ENCODE measurements around the gene CTAGE8.
"Not testable (repeated sequence)": the region's sequence is repeated elsewhere in the genome, so short reads cannot be mapped to it uniquely, and the experiment has no call there.

Gene CTAGE8

DNA sequence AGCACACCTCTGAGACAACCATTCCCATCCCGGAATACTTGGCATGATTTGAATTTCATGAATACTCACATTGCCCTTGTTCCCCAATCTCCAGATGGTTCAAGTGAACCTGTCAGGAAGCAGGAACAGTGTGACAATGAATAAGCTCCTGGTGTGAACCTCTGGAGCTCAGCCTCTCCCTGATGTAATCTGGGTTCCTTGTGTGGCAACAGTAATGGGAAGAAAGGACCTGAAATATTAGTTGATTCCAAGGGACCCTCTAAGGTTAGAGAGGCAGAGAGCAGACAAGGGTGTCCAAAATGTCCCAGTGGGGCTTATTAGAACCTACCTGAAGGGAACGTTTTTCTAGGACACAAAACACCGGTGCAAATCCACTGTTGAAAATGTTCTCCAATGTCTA lies 13.0 kb downstream of the CTAGE8 start:
- no peak for DNase-seq (ENCODE audit: low read depth)

- DNase-seq (ENCODE audit: low read depth) = no peak
Measured at GRCh38 chr7:144255471-144255897, 13.6 kb downstream of the CTAGE8 start.

GRCh38 chr7:144252307-144252706 lies 16.8 kb downstream of the CTAGE8 start:
- DNase-seq (ENCODE audit: low read depth) = not testable (repeated sequence)

GRCh38 chr7:144247674-144248330 lies 21.3 kb downstream of the CTAGE8 start:
- not testable (repeated sequence) for DNase-seq (ENCODE audit: low read depth)

DNA sequence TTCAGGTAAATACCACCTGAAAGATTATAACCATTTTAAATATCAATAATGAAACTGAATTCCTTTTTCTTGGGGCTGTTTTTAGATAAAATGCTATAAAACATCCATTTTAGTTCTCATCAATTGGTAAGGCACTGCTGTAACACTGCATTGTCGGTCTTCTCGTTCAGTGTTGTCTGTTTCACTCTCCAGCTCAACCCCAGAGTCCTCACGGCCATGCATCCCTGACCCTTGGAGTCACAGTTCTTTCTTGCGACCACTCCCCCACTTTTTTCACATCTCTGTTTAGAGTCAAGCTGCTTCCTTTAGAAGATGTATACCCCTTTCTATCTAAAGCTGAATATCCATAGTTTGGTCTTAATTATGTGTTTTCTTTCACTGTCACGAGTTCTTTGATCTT lies 22.1 kb downstream of the CTAGE8 start:
- not testable (repeated sequence) for DNase-seq (ENCODE audit: low read depth)

- DNase-seq (ENCODE audit: low read depth) = not testable (repeated sequence)
Measured at GRCh38 chr7:144245372-144245771, 23.7 kb downstream of the CTAGE8 start.

- not testable (repeated sequence) for DNase-seq (ENCODE audit: low read depth)
Measured at GRCh38 chr7:144239365-144239764, 29.7 kb downstream of the CTAGE8 start, which contains the start of gene OR2A42. Gene OR2A42, minus strand, starts transcription at chr7:144239605. Its CDS starts 6,762 bp downstream, at chr7:144232843.

DNA sequence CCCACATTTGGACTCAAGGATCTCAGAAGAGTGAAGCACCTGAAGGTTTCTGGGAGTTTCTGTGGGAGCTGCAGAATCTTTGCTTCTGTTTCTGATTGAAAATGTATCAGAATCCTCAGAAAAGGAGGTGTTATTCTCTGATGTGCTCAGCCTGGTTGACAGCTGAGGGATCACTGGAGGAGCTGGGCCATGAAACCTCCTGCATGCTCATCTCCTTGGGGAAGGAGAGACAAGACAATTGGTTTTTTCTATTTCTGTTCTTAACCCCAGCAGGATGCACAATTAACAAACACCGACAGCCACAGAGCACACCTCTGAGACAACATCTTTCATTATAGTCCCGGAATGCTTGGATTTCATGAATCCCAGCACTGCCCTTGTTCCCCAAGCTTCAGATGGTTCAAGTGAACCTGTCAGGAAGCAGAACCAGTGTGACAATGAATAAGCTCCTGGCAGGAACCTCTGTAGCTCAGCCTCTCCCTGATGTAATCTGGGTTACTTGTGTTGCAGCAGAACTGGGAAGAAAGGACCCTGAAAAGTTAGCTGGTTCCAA lies 30.5 kb downstream of the CTAGE8 start:
- DNase-seq (ENCODE audit: low read depth) = not testable (repeated sequence)

DNA sequence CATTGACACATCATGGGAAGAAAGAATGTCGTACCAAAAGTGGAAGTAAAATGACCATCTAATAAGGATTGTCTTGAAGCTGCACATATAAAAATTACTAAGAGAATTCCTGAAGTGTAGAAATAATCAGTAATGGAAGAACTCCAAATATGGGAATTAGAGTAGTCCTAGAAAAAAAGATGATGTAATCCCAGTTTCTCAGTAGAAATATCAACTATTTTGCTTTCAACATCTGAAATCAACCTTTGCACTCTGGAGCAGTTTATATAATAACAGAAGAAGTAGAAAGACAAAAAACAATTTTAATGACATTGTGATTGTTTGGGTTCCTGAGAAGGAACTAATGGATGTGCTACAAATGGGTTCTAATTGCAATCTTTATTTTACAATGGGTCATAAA lies 36.0 kb downstream of the CTAGE8 start:
- not testable (repeated sequence) for DNase-seq (ENCODE audit: low read depth)

GRCh38 chr7:144231027-144231426 lies 38.1 kb downstream of the CTAGE8 start:
- not testable (repeated sequence) for DNase-seq (ENCODE audit: low read depth)

GRCh38 chr7:144228810-144229209 lies 40.3 kb downstream of the CTAGE8 start:
- not testable (repeated sequence) for DNase-seq (ENCODE audit: low read depth)

DNA sequence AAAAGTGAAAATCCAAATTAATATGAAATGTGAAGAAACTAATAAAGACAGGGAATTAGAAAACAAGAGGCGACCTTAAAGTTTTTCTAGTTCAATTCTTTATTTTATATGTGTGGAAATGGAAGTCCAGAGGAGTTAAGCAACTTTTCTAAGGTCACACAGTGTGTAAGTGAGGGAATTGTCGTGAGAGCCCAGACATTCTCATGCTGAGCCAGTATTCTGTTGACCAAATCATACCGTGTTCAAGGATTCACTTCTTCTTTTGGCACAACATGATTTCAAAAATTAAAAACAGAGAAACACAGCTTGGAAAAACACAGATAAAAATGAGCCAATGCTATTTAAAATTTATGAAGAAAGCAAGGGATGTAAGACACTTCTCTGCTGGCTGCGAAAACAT lies 42.2 kb downstream of the CTAGE8 start:
- DNase-seq (ENCODE audit: low read depth) = not testable (repeated sequence)

DNA sequence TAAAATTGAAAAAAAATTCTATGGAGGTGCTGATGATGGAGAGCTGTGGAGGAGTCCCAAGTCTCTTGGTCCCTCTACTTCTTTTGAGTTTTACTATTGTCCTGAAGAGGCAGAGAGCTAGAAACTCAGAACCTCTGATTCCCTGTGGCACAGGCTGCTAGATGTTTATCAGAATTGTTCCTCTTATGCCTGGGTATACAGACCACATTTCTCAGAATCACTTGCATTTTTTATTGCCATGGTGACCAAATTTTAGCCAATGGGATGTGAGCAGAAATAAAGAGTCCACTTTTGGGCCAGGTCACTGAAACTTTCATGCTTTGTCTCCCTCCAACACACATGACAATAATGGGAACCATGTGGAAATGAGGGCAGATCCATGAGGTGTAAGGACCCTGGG lies 45.4 kb downstream of the CTAGE8 start:
- DNase-seq (ENCODE audit: low read depth) = not testable (repeated sequence)

- DNase-seq (ENCODE audit: low read depth) = not testable (repeated sequence)
Measured at GRCh38 chr7:144220531-144220930, 48.6 kb downstream of the CTAGE8 start.

- not testable (repeated sequence) for DNase-seq (ENCODE audit: low read depth)
Measured at GRCh38 chr7:144219149-144219548, 49.9 kb downstream of the CTAGE8 start.

DNA sequence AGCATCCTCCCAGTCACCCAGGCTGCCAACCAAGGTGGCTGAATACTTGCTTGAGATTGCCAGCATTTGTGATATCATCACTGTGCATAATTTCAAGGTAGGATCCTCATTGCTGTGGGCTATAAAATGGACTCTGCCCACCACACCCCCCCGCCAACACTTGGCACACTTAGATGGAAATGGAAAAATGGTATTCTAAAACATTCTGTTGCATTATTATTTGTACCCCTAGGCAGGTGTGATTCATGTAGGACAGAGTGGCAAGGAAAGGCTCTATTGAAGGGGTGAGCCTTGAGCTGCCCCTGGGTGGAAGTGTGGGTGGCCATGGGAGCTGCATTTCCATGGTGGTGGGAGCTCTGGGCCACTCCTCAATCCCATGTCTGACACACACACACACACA lies 50.5 kb downstream of the CTAGE8 start:
- DNase-seq (ENCODE audit: low read depth) = not testable (repeated sequence)

- not testable (repeated sequence) for DNase-seq (ENCODE audit: low read depth)
Measured at GRCh38 chr7:144217200-144217599, 51.9 kb downstream of the CTAGE8 start.
